ENCODE results near the gene C1orf226. TPM values are rescaled to one million over a fixed set of nuclear protein-coding genes. Genes with fewer than 3 reads are reported as not detected.

Gene C1orf226
- total RNA-seq, 2 experiments from 2014 or later: not detected

GRCh38 chr1:162360874-162361260, 20.7 kb upstream of the C1orf226 start:
- Mint-ChIP-seq H3K27me3 (peaks cover 13% of the 10 kb centered on the region), H3K36me3 (ENCODE audit: low read depth) (no peaks in the 10 kb centered on the region), H3K27ac (no peak overlapping the region), H3K9me3 (no peaks in the 10 kb centered on the region), H3K4me1 (ENCODE audit: low read depth) (no peaks in the 10 kb centered on the region), H3K4me3 (no peak overlapping the region)
- H3K9me3 ChIP-seq (ENCODE audit: control insufficient read depth in 1 of 2, insufficient read depth in 1 of 2, low read length in 2 of 2): no peaks in the 10 kb centered on the region
- TF ChIP-seq CTCF (IDR thresholded peaks at IDR 0.05): no peak
- DNase-seq: no peak
- H3K27me3 ChIP-seq (ENCODE audit: control insufficient read depth in 1 of 2, insufficient read depth in 2 of 2, low read length in 2 of 2): peaks cover 0 to 3% of the 10 kb centered on the region in 2 experiments
- H3K36me3 ChIP-seq (ENCODE audit: insufficient read depth, low read length): no peaks in the 10 kb centered on the region
- H3K27ac ChIP-seq (ENCODE audit: low read depth in 1 of 2, low read length in 2 of 2): no peak overlapping the region
- ChIA-PET POLR2A (no interaction called here), CTCF (no interaction called here)
- no peak overlapping the region for H3K4me3 ChIP-seq (ENCODE audit: low read length)
- H3K4me1 ChIP-seq (ENCODE audit: insufficient read depth, low read length): no peaks in the 10 kb centered on the region
- ATAC-seq (ENCODE audit: poor library complexity): no peak
- intact Hi-C loops (cut with DNase I, micrococcal nuclease): no loop called here

GRCh38 chr1:162361349-162361748, 20.2 kb upstream of the C1orf226 start:
- H3K4me1 ChIP-seq (ENCODE audit: insufficient read depth, low read length): no peaks in the 10 kb centered on the region
- intact Hi-C loops (cut with DNase I, micrococcal nuclease): no loop called here
- H3K9me3 ChIP-seq (ENCODE audit: control insufficient read depth in 1 of 2, insufficient read depth in 1 of 2, low read length in 2 of 2): no peaks in the 10 kb centered on the region
- DNase-seq: no peak
- POLR2A ChIA-PET: no interaction called here
- H3K27ac Mint-ChIP-seq: no peak overlapping the region
- peaks cover 13% of the 10 kb centered on the region for H3K27me3 Mint-ChIP-seq
- ATAC-seq (ENCODE audit: poor library complexity): no peak
- H3K4me3 Mint-ChIP-seq: no peak overlapping the region
- H3K9me3 Mint-ChIP-seq: no peaks in the 10 kb centered on the region
- TF ChIP-seq CTCF (IDR thresholded peaks at IDR 0.05): no peak
- no peak overlapping the region for H3K4me3 ChIP-seq (ENCODE audit: low read length)
- H3K4me1 Mint-ChIP-seq (ENCODE audit: low read depth): no peaks in the 10 kb centered on the region
- H3K36me3 ChIP-seq (ENCODE audit: insufficient read depth, low read length): no peaks in the 10 kb centered on the region
- H3K27ac ChIP-seq (ENCODE audit: low read depth in 1 of 2, low read length in 2 of 2): no peak overlapping the region
- no peaks in the 10 kb centered on the region for H3K36me3 Mint-ChIP-seq (ENCODE audit: low read depth)
- CTCF ChIA-PET: no interaction called here
- H3K27me3 ChIP-seq (ENCODE audit: control insufficient read depth in 1 of 2, insufficient read depth in 2 of 2, low read length in 2 of 2): peaks cover 0 to 3% of the 10 kb centered on the region in 2 experiments

- Mint-ChIP-seq H3K9me3 (no peaks in the 10 kb centered on the region), H3K36me3 (ENCODE audit: low read depth) (no peaks in the 10 kb centered on the region), H3K27me3 (no peaks in the 10 kb centered on the region), H3K4me1 (ENCODE audit: low read depth) (no peaks in the 10 kb centered on the region), H3K4me3 (no peak overlapping the region), H3K27ac (no peak overlapping the region)
- ATAC-seq (ENCODE audit: poor library complexity): no peak
- H3K36me3 ChIP-seq (ENCODE audit: insufficient read depth, low read length): no peaks in the 10 kb centered on the region
- CTCF ChIA-PET: no interaction called here
- H3K27ac ChIP-seq (ENCODE audit: low read depth in 1 of 2, low read length in 2 of 2): no peak overlapping the region
- no peak for TF ChIP-seq CTCF (IDR thresholded peaks at IDR 0.05)
- no peaks in the 10 kb centered on the region for H3K27me3 ChIP-seq (ENCODE audit: control insufficient read depth in 1 of 2, insufficient read depth in 2 of 2, low read length in 2 of 2)
- no peak overlapping the region for H3K4me3 ChIP-seq (ENCODE audit: low read length)
- intact Hi-C loops (cut with DNase I, micrococcal nuclease): no loop called here
- no peaks in the 10 kb centered on the region for H3K9me3 ChIP-seq (ENCODE audit: control insufficient read depth in 1 of 2, insufficient read depth in 1 of 2, low read length in 2 of 2)
- DNase-seq: no peak
- POLR2A ChIA-PET: no interaction called here
- no peaks in the 10 kb centered on the region for H3K4me1 ChIP-seq (ENCODE audit: insufficient read depth, low read length)
Observed at GRCh38 chr1:162363823-162364222, 17.7 kb upstream of the C1orf226 start.

Measured in CD4-positive, alpha-beta T cell (primary cell).